ENCODE measurements around the gene HRCT1.
"Not testable (repeated sequence)": the region's sequence is repeated elsewhere in the genome, so short reads cannot be mapped to it uniquely, and the experiment has no call there.

The HRCT1 gene

DNA sequence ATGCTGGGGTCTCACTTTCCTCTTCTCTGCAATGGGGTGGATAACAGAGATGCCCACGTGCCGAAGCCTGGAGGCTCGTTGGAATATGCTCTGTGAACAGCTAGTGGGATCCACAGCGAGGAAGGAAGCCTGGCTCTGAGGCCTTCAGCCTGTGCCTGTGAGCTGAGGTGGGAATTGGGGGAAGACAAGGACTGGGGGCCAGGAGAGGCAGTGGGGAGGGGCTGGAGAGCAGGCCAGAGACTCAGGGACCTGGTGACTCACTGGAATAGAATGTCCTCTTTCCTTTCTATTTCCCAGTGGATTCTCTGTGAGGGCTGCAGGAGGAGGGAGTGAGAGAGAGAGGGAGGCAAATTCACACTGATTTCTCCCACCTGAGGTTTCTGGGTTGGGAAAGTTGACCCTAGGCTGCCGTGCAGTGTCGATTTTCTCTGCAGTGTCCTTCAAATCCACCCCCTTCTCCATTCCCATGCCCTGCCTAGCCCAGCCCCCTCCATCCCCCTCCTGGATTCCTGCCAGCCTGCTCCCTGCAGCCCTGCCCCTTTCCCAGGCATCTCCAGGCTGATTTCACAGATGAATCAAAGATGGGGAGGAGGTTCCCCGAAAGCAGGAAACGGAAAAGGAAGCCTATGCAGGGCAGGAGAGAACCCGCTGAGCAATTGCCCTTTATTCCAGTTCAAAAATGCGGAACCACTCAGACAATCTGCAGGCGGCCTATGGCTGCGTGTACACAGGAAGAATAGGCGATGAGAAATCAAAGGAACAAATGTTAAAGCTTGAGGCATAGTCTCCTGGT is 1.9 kb downstream of the HRCT1 start:
- Mint-ChIP-seq H3K36me3 (no peaks in the 10 kb centered on the region), H3K4me3 (peak overlapping the region; percentile 23), H3K9me3 (ENCODE audit: low read depth) (no peaks in the 10 kb centered on the region), H3K27ac (no peak overlapping the region), H3K4me1 (ENCODE audit: low read depth) (peaks cover 59% of the 10 kb centered on the region), H3K27me3 (no peaks in the 10 kb centered on the region)

DNA sequence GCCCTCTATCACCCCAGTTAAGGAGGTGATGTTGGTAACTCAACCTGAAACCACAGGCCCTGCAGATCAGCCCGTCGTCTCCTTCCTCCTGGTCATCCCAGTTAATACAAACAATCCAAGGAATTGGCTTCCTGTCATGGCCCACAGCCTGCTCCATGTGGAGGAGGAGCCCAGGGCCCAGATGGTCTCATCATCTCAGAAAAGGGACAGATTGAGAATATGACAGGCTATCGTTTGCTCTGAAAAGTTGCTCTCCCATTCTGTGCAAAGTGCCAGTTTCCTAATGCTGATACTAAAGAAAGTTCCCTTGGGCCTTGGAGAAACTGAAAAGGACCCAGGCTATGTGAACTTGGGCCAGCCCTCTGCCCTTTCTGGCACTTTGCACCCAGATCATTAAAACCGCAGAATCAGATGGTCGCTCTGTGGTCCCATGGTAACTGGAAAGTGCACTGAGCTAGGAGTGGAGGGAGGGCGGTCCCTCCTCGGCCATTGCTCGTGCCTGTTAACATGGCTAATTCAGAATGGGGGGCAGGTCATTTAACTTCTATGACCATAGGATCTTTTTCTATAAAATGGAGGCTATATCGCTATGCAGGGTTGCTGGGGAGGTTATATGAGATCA is 2.6 kb downstream of the HRCT1 start:
- peaks cover 55% of the 10 kb centered on the region for H3K4me1 Mint-ChIP-seq (ENCODE audit: low read depth)
- no peaks in the 10 kb centered on the region for H3K36me3 Mint-ChIP-seq
- no peak overlapping the region for H3K4me3 Mint-ChIP-seq
- H3K9me3 Mint-ChIP-seq (ENCODE audit: low read depth) = no peaks in the 10 kb centered on the region
- peak overlapping the region; percentile 72 for H3K27ac Mint-ChIP-seq
- H3K27me3 Mint-ChIP-seq = no peaks in the 10 kb centered on the region

DNA sequence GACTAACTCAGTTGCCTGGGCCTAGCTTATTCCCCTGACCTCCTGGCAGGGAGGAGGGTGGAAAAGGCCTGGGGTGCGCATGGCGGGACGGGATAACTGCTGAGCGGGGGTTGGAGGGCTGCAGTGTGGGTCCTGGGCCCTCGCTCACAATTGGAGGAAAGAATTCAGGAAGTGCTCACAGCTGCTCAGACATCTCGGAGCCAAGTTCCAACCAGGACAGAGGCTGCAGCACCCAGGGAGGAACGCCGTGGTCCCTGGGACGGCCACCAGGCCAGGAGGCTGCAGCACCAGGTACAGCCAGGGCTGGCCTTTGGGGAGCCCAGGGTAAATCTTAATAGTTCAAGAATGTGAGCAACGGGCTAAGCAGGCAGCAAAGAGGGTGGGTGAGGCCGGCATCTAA is 3.3 kb downstream of the HRCT1 start, which contains the start of gene SPAAR:
SPAAR (plus strand) TSS at position 217 of the 400 bp plus-strand sequence. CDS start 974 bp downstream, outside the sequence.
- Mint-ChIP-seq H3K9me3 (ENCODE audit: low read depth) (no peaks in the 10 kb centered on the region), H3K4me1 (ENCODE audit: low read depth) (peaks cover 55% of the 10 kb centered on the region), H3K4me3 (no peak within 1 kb of the TSS), H3K36me3 (no peaks in the 10 kb centered on the region), H3K27me3 (no peaks in the 10 kb centered on the region), H3K27ac (peak within 1 kb of the TSS; percentile 72)

DNA sequence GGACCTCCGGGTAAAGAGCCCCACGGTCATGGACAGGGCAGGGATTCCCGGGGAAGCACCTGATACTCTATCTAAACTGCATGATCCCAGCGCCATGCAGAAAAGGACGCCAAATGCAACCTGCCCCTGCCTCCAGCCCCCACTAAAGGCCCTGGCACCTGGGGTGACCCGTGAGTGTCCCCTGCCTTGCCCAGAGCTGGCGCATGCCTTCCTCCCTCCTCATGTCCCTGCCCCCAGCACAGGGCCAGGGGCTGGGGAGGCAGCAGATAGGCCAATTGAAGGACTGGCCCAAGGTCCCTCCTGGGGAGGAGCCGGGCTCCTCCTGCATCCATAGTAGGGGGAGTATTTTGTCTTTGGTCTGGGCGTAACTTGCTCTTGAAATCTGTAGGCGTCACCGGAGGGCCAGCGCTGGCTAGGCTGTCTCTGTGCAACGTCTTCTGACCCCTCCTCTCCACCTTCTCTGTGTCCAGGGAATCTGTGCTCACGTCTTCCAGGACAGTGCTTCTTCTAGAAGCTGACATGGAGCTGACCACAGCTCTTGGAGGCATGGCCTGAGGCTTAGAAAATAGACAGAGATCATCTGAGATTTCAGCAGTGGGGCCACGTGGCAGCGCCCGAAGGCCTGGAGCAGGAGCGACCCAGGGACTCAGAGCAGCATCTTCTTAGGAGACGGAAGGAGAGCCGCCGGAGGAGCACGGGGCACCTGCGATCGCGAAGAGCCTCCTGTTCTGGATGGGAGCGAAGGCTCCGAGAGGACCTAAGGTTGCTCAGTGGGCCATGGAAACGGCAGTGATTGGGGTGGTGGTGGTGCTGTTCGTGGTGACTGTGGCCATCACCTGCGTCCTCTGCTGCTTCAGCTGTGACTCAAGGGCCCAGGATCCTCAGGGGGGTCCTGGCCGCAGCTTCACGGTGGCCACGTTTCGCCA is 3.9 kb downstream of the HRCT1 start:
- Mint-ChIP-seq H3K4me1 (ENCODE audit: low read depth) (peaks cover 55% of the 10 kb centered on the region), H3K27me3 (no peaks in the 10 kb centered on the region), H3K9me3 (ENCODE audit: low read depth) (no peaks in the 10 kb centered on the region), H3K4me3 (no peak overlapping the region), H3K27ac (peak overlapping the region; percentile 61), H3K36me3 (no peaks in the 10 kb centered on the region)

DNA sequence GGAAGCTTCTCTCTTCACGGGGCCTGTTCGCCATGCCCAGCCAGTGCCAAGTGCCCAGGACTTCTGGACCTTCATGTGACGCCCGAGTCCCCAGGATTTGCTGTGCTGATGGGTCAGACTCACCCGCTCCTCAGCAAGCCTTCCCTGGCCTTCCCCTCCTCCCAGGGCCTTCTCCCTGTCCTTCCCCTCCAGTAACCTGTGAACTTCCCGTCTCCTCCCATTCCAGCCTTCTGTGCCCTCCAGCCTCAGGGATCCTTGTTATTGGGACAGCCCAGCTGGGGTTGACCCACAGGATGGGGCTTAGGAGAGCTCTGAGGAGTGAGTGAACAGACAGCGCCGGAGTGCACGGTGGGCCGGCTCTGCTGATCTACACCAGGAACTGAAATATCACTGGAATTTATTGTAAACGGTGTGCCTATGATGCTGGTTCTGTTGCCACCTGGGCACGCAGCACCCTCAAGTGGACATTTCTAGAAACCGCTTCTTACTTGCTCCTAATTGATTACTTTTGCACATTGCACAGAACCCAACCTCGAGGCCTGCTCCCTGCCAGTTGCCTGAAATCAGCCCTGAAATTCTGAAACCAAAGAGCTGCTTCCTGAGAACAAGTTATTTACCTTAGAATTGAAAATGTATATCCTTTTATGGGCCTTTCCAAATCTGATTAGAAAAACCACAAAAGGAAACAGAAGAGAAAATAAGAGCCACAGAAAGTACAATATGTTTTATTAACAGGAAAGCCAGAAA is 4.8 kb downstream of the HRCT1 start:
- H3K36me3 Mint-ChIP-seq = no peaks in the 10 kb centered on the region
- no peaks in the 10 kb centered on the region for H3K9me3 Mint-ChIP-seq (ENCODE audit: low read depth)
- peak overlapping the region; percentile 74 for H3K4me3 Mint-ChIP-seq
- peaks cover 52% of the 10 kb centered on the region for H3K4me1 Mint-ChIP-seq (ENCODE audit: low read depth)
- H3K27ac Mint-ChIP-seq = peak overlapping the region; percentile 92
- no peaks in the 10 kb centered on the region for H3K27me3 Mint-ChIP-seq

DNA sequence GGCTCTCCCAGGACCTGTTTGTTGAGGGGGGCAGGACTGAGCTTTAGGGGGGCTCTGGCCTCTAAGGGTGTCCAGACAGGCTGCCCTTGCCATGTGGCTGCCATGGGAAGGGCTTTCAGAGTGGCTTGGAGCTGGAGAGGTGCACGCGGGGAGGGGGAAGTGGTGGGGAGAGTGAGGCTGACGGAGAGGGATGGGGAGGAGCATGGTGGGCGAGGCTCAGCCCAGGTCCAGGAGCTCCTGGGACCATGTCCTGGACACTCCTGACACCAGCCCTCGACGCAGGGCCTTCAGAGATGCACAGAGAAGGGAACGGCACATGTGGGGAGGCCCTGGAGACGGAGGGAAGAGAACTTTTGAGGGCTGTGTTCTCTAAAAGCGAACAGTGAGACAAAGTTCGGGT is 5.7 kb downstream of the HRCT1 start:
- no peak overlapping the region for H3K27ac Mint-ChIP-seq
- peaks cover 51% of the 10 kb centered on the region for H3K4me1 Mint-ChIP-seq (ENCODE audit: low read depth)
- H3K9me3 Mint-ChIP-seq (ENCODE audit: low read depth) = no peaks in the 10 kb centered on the region
- no peak overlapping the region for H3K4me3 Mint-ChIP-seq
- no peaks in the 10 kb centered on the region for H3K36me3 Mint-ChIP-seq
- H3K27me3 Mint-ChIP-seq = no peaks in the 10 kb centered on the region

DNA sequence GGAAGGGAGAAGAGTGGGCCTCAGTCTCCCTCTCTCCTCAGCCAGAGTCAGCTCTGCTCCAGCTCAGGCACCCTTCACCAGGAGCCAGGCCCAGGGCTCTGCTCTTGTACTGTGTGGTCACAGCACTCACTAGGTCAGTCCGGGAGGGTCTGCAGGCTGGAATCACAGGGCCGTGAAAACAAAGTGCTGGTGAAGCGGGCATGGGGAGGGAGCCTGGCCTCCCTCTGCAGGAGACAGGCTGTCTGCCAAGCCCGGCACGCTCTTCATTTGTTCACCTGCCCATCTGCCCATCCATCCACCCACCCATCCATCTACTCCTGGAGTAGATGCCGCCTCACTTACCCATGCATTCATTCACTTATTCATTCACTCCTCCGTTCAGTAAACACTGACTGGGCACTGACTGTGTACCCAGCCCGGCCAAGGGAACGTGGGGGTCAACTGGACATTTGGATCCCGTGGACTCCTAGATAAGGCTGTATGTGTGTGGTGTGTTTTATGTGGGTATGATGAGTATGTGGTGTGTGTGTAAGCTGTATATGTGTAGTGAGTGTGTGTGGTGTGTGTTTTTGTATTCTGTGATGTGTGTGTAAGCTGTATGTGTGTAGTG is 6.9 kb downstream of the HRCT1 start:
- H3K9me3 Mint-ChIP-seq (ENCODE audit: low read depth) = no peaks in the 10 kb centered on the region
- no peak overlapping the region for H3K4me3 Mint-ChIP-seq
- H3K27me3 Mint-ChIP-seq = no peaks in the 10 kb centered on the region
- H3K4me1 Mint-ChIP-seq (ENCODE audit: low read depth) = peaks cover 43% of the 10 kb centered on the region
- H3K27ac Mint-ChIP-seq = no peak overlapping the region
- H3K36me3 Mint-ChIP-seq = no peaks in the 10 kb centered on the region

DNA sequence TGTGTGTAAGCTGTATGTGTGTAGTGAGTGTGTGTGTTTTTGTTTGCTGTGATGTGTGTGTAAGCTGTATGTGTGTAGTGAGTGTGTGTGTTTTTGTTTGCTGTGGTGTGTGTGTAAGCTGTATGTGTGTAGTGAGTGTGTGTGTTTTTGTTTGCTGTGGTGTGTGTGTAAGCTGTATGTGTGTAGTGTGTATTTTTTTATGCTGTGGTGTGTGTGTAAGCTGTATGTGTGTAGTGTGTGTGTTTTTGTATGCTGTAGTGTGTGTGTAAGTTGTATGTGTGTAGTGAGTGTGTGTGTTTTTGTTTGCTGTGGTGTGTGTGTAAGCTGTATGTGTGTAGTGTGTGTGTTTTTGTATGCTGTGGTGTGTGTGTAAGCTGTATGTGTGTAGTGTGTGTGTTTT is 7.4 kb downstream of the HRCT1 start:
- H3K27me3 Mint-ChIP-seq; H3K27ac Mint-ChIP-seq; H3K9me3 Mint-ChIP-seq (ENCODE audit: low read depth); H3K36me3 Mint-ChIP-seq; H3K4me3 Mint-ChIP-seq: not testable (repeated sequence)
- H3K4me1 Mint-ChIP-seq (ENCODE audit: low read depth) = peaks cover 37% of the 10 kb centered on the region

DNA sequence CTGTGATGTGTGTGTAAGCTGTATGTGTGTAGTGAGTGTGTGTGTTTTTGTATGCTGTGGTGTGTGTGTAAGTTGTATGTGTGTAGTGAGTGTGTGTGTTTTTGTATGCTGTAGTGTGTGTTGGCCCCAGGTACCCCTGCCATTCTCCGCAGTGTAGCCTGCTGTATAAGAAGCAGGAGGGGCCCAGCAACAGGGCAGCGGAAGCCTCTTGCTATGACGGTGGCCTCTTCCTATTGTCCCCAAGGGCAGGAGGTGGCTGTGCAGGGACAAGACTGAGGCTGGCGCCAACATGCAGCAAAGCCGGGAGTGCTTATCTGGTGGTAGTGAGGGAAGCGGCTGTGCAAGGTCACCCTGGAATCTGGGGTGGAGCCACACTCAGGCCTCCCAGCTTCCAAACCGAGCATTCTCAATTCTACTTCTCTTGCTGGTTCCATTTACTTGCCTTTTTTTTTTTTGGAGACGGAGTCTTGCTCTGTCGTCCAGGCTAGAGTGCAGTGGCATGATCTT is 8.4 kb downstream of the HRCT1 start:
- Mint-ChIP-seq H3K9me3 (ENCODE audit: low read depth) (no peaks in the 10 kb centered on the region), H3K27ac (no peak overlapping the region), H3K27me3 (no peaks in the 10 kb centered on the region), H3K4me1 (ENCODE audit: low read depth) (peaks cover 29% of the 10 kb centered on the region), H3K4me3 (no peak overlapping the region), H3K36me3 (no peaks in the 10 kb centered on the region)

DNA sequence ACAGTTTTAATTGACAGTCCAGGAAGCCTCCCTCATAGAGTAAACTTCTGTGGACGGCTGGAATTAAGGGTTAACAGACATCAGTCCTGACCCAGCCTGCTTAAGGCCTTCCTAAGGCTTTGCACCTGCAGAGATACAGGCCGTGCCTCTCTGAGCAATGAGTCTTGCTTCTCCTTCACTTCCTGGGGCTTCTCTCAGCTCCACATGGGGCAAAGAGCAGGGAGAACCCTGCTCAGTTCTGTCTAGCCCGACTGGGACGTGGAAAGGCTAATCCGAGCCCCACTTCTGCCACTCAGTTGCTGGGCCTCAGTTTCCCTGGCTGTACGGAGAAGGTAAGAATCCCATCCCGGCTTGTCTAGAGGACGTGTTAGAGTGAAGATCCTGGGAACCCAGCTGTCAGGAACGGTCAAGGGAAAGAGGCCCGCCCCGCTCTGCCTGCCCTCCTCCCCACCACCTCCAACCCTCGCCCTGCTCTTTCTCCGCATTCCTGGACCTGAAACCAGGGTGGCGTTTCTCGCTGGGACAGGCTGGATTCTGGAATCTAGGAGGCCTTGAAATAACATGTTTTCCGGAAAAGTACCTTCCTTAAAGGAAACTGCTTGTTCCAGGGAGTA is 9.8 kb downstream of the HRCT1 start:
- H3K27ac Mint-ChIP-seq = no peak overlapping the region
- H3K4me1 Mint-ChIP-seq (ENCODE audit: low read depth) = peaks cover 19% of the 10 kb centered on the region
- no peaks in the 10 kb centered on the region for H3K27me3 Mint-ChIP-seq
- H3K9me3 Mint-ChIP-seq (ENCODE audit: low read depth) = no peaks in the 10 kb centered on the region
- H3K36me3 Mint-ChIP-seq = no peaks in the 10 kb centered on the region
- no peak overlapping the region for H3K4me3 Mint-ChIP-seq

DNA sequence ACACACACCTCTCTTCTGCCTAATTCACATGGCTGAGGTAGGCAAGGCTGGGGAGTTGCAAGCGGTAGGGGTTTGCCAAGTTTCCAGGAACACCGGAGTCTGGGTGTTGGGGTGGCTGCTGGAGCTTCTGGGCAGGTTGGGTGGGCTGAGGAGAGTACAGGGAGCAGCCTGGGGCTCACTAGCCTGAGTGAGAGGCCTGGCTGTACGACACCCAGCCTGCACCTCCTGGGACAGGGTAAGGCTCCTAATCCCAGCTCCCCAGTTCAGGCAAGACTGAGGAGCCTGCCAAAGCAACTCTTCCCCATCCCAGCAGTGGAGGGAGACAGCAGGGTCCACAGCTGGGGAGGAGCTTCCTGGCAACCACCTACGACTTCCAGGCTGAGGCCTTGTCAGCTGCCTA is 11.3 kb downstream of the HRCT1 start:
- no peaks in the 10 kb centered on the region for H3K9me3 Mint-ChIP-seq (ENCODE audit: low read depth)
- H3K4me3 Mint-ChIP-seq = no peak overlapping the region
- H3K36me3 Mint-ChIP-seq = no peaks in the 10 kb centered on the region
- H3K27ac Mint-ChIP-seq = no peak overlapping the region
- H3K27me3 Mint-ChIP-seq = no peaks in the 10 kb centered on the region
- H3K4me1 Mint-ChIP-seq (ENCODE audit: low read depth) = peaks cover 7% of the 10 kb centered on the region

DNA sequence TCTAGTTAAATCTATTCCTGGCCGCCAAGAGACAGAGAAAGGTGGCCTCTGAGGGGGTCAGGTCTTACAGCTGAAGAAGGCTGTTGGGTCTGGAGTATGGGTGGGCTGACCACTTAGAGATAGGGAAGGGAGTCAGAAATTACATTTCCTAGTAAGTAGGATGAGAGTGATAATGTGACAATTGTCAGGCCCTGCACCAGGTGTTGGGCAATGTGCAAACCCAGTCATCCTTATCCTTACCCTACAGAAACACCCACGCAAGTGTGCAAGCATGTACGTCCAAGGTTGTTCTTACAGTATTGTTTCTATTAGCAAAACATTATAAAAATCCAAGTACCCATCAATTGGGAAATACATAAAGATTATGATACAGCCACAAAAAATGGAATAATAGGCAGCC is 12.8 kb downstream of the HRCT1 start:
- Mint-ChIP-seq H3K27me3 (no peaks in the 10 kb centered on the region), H3K4me3 (no peak overlapping the region), H3K4me1 (ENCODE audit: low read depth) (peaks cover 9% of the 10 kb centered on the region), H3K27ac (no peak overlapping the region), H3K9me3 (ENCODE audit: low read depth) (no peaks in the 10 kb centered on the region), H3K36me3 (no peaks in the 10 kb centered on the region)

DNA sequence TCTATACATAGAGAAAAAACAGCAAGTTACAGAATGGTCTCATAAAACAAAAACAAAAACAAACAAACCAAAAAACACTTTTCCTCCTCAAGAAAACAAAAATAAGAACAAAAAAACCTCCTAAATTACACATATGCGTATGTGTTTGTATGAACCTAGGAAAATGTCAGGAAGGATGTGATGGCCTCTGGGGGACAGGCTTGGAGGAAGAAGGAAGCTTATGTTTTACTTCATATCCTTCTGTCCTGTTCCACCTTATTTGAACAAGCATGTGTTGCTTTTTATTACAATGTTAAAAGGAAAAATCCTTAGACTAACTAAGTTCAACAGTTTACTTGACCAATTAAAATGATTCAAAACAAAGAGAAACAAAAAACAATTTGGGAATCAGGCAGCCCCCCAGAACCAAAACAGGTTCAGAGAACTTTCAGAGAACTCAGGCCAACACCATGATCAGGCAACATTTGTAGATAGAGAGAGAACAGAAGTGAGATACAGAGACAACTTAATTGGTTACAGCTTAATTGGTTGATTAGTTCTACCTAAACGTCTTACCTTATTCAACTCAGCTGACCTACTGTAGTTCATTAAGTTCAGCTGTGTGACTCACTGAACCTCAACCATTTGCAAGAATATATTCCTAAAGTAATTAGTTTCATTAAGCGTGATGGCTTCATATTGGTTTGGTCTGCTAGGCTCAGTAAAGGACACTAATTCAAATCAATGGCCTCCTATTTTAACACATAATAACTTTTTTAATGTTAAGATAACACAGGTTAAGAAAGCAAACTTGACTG is 13.4 kb downstream of the HRCT1 start:
- Mint-ChIP-seq H3K9me3 (ENCODE audit: low read depth) (no peaks in the 10 kb centered on the region), H3K27ac (peak overlapping the region; percentile 9), H3K4me3 (no peak overlapping the region), H3K4me1 (ENCODE audit: low read depth) (peaks cover 16% of the 10 kb centered on the region), H3K27me3 (no peaks in the 10 kb centered on the region), H3K36me3 (no peaks in the 10 kb centered on the region)

Data from activated naive CD8-positive, alpha-beta T cell (primary cell).